ENCODE measurements around the gene ZBTB32. TPM values are rescaled to one million over a fixed set of nuclear protein-coding genes. Genes with fewer than 3 reads are reported as not detected.

Gene ZBTB32, protein sequence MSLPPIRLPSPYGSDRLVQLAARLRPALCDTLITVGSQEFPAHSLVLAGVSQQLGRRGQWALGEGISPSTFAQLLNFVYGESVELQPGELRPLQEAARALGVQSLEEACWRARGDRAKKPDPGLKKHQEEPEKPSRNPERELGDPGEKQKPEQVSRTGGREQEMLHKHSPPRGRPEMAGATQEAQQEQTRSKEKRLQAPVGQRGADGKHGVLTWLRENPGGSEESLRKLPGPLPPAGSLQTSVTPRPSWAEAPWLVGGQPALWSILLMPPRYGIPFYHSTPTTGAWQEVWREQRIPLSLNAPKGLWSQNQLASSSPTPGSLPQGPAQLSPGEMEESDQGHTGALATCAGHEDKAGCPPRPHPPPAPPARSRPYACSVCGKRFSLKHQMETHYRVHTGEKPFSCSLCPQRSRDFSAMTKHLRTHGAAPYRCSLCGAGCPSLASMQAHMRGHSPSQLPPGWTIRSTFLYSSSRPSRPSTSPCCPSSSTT
- not detected for total RNA-seq

DNA sequence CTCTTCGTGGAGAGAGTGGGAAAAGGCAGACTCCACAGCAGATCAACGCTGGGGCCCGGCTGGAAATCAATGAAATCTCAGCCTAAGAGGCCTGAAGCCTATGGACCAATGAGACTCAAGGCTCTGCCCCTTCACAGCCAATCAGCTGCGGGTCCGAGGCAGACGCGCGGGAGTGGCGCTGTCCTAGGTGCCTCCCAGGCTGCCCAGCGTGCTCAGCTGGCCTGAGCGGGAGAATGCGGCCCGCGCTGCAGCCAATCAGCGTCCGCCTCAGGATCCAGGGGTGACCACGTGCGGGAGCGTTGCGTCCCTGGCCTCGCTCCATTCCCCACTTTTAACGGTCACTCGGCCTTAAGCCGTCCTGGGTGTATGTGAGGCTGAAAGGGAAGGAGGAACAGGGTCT, at the start of gene ZBTB32:
Gene ZBTB32, plus strand, starts transcription at position 341 of the 400 bp plus-strand sequence. CDS start 10,069 bp downstream, outside the sequence.

DNA sequence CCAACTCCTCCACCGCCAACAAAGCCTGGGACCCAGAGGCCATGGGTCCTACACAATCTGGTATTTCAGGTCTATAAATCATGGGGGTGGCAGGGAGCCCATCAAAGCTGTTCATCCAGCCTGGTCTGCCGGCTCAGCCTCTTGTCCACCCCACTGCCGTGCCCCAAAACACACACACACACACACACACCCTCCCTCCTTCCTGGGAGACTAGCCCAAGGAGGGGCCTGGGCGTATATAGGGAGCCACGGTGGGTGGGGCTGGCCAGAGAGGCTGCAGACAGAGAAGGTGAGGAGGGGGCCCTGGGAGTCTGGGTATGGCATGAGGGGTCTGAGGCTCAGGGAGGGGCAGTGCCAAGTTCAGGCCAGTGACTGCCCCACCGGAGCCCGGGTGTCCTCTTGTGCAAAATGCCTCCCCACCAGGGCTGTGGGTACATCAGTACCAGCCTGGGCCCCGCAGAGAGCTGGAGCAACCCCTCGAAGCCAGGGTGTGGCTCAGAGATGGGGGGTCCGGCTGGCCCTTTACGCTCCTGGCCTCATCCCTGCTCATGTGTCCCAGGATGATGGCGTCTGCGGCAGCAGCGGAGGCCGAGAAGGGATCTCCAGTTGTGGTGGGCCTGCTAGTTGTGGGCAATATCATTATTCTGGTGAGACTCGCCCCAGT, 38.0 kb upstream of the ZBTB32 start, which contains the start of gene UPK1A:
Gene UPK1A, plus strand, starts transcription at position 267 of the 663 bp plus-strand sequence. Its CDS starts 296 bp downstream, at position 563.

DNA sequence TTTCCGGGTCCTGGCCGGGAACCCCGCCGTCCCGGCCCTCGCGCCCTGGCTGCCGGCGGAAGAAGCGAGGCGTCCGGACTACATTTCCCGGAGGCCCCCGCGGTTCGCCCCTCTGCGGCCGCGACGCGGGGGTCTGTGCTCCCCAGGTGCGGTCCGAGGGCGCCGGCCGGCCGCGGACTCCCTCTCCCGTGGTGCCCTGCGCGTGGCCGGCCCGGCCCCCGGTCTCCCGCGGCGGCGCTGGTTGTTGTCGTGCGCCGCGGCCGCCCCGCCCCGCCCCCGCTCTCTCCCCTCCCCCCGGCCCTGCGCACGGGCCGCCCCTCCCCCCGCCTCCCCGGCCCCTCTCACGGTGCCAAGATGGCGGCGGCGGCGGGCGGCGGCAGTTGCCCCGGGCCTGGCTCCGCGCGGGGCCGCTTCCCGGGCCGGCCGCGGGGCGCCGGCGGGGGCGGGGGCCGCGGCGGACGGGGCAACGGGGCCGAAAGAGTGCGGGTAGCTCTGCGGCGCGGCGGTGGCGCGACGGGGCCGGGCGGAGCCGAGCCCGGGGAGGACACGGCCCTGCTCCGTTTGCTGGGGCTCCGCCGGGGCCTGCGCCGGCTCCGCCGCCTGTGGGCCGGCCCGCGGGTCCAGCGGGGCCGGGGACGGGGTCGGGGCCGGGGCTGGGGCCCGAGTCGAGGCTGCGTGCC, 13.4 kb downstream of the ZBTB32 start, which contains the start of gene KMT2B:
Gene KMT2B, plus strand, starts transcription at position 339 of the 680 bp plus-strand sequence. Its CDS starts 16 bp downstream, at position 355.

DNA sequence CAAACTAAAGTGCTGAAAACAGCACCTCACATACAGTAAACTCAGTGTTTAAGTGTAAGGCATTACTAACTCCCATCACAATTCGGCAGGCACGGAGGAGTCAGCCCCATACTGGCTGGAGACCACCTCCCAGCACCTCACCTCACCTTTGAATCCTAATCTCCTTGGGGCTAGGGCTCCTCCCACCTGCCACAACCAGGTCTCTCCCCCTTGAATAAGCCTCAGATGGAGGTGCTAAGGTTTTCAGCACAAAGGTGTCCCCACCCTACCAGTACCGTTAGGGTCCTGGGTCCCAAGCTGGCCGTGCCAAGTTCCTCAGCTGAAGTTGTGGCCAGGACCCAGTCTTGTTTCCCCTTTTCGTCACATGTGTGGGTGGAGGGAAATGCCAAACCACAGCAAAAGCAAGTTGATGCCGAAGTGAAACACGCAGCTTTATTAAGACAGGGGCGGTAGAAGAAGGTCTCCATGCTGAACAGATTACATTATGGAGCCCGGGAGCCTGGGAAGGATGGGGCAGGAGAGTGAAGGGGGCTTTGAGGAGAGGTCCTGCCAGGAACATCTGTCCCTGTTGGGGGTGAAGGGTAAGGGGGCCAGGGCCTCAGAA, 37.9 kb downstream of the ZBTB32 start, which contains the start of gene IGFLR1:
Gene IGFLR1, minus strand, starts transcription at position 332 of the 604 bp plus-strand sequence. CDS start 1,272 bp downstream, outside the sequence.

DNA sequence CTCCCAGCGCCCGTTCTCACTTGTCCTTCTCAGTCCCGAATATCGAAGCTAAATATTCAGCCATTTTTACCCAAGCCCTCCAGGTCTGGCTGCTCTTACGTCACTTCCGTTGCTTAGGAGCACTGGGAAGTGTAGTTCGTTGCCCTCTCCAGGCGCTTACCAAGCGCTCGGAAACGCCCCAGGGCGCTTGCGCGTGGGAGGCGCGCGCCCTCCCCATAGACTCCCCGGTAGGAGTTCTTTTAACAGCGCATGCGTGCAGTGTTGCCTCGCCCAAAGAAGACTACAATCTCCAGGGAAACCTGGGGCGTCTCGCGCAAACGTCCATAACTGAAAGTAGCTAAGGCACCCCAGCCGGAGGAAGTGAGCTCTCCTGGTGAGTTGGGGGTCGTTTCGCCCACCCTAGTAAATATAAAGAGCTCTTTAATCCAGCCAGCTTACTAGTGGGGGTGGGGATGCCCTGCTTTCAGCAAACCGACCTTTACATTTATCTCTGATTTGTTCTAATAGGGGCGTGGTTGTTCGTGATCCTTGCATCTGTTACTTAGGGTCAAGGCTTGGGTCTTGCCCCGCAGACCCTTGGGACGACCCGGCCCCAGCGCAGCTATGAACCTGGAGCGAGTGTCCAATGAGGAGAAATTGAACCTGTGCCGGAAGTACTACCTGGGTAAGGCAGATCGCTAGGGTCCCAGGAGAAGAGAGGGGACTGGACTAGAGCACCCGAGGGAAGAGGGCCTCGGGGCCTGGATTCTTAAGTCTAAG, 41.1 kb downstream of the ZBTB32 start, which contains the start of the genes PSENEN and U2AF1L4:
Gene PSENEN, plus strand, starts transcription at position 324 of the 759 bp plus-strand sequence. Its CDS starts 280 bp downstream, at position 604.
Gene U2AF1L4, minus strand, starts transcription at position 91 of the 759 bp plus-strand sequence. Its CDS starts 27 bp downstream, at position 64.

DNA sequence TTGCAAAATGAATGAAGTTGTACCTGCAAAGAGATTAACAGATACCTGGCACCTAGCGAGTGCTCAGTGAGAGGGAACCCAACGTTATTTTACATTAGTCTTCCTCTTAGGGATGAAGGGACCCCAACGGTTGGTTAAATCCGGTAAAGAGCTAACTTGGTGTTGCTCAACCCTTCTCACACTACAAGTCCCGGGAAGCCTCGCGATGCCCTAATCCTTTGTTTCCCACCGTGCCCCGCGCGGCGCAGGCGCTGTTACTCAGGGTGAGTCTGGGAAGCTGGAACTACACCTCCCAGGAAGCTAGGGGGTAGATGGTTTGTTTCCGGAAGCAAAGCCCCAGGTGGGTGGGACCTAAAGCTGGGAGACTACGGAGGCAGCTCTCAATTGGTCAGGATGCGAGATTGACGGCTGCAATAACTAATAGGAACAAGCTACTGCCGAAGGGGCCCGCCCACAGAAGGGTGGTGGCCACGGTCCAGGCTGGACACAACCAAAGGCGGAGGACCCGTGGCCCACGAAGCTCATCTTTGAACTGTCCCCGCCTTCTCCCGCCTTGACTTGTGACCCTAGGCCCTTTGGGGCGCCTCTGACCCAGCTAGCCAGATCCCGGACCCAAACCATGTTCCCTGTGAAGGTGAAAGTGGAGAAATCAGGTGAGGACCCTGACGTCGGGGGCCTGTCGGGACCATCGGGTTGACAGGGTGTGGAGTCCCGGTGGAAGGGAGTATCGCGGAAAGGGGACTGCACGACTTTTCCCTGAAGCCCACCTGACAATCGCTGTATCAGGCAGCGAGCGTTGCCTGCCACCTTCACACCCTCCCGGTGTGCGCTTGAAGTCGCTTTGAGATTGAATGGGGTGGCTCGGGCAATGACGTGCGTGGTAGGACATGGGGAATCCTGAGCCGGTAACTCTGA, 44.0 kb downstream of the ZBTB32 start, which contains the start of gene LIN37:
Gene LIN37, plus strand, starts transcription at position 471 of the 915 bp plus-strand sequence. Its CDS starts 149 bp downstream, at position 620.

DNA sequence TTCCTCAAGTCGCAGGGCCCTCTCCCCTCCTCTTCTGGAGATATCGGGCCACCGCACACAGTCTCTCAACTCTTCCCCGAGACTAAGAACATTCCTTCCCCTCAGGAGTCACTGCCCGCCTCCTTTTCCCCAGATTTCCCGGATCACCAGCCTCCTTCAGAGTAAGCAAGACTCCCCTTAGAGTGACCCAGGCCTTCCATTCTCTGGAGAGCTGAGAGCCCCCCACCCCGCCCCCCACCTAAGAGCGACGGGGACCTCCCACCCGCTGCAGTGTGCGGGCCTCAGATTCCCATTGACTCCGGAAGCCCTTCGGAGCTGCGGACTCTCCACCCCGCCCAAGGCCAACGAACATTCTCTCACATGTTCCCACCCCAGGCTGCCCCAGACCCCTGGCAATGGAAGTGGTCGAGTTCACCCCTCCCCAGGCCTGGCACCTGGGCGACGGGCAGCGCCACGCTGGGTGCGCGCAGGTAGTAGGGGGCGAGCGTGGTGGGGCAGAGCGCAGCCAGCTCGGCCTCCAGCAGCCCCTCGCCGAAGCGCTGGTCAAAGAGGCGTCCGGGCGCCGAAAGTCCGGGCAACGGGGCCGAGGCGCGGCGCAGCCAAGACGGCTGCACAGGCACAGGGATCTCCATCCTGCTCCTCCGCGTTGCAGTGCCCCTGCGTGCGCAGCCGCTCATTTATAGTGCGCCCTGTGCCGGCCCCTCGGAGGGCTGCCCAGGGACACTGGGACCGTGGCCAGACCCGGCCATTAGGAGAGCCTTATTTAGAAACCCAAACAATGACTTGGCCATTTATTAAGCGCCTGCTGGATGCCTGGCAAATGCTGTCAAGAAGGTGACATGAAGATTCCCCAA, 52.2 kb downstream of the ZBTB32 start, which contains the start of gene HSPB6:
Gene HSPB6, minus strand, starts transcription at position 653 of the 854 bp plus-strand sequence. Its CDS starts 21 bp downstream, at position 632.

DNA sequence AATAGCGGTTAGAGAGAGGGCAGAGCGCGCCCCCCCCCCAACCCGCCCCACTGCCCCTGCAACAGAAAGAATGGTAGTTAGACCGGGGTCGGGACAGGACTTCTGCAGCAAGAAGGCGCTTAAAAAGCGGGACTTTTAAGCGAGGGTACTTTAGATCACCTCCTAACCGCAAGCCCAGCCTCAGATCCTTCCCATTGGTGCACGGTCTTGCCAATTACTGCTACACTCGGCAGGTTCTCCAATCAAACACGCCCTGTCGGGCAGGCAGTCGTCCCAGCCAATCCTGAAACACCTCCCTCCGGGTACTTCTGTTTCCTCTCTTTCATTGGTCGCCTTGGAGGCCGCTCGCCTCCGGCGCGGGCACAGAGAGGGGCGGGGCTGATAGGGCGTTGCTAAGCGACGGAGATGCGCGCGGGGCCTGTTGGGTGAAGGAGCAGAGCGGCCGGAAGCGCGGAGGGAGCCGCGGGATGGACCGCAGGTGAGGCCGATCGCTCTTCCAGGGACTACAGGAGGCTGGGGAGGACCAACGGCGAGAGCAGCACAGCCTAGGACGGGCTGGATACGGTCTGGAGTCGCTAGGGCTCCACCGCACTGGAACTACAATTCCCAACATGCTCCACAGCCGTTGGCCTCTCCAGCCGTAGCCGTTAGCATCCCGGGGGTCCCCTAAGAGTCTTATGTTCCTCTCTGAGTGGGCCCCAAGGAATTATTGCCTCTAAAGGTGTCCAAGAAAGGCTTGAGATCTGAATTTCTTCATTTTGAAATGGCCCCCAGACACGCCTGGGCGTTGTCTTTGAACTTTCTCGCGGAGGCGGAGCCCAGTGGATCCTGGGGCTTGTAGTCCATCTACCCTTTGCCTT, 53.6 kb downstream of the ZBTB32 start, which contains the start of gene PROSER3:
Gene PROSER3, plus strand, starts transcription at position 428 of the 860 bp plus-strand sequence. Its CDS starts 40 bp downstream, at position 468.

Other genes starting within 250 kb of the ZBTB32 start
- not detected for gene KRTDAP, start 214.1 kb upstream of the ZBTB32 start, total RNA-seq
- gene DMKN, start 190.9 kb upstream of the ZBTB32 start, total RNA-seq, result 1 to 10 TPM; 2.0 to 6.2 TPM
- gene SBSN, start 176.2 kb upstream of the ZBTB32 start, total RNA-seq, result under 1 TPM in 1 of 2 donors, not detected in 1; under 0.01 TPM
- gene GAPDHS, start 171.1 kb upstream of the ZBTB32 start, total RNA-seq, result 10 to 100 TPM in 1 of 2 donors, 1 to 10 TPM in 1; 5.9 to 10.3 TPM
- gene TMEM147, start 158.9 kb upstream of the ZBTB32 start, total RNA-seq, result 100 to 1,000 TPM; 118 to 126 TPM
- not detected for gene ATP4A, start 140.9 kb upstream of the ZBTB32 start, total RNA-seq
- not detected for gene PMIS2, start 118.4 kb upstream of the ZBTB32 start, total RNA-seq
- gene HAUS5, start 91.8 kb upstream of the ZBTB32 start, total RNA-seq, result 10 to 100 TPM in 1 of 2 donors, 1 to 10 TPM in 1; 6.5 to 11.3 TPM
- gene RBM42, start 75.5 kb upstream of the ZBTB32 start, total RNA-seq, result 10 to 100 TPM; 58.5 to 63.6 TPM
- gene ETV2, start 62.8 kb upstream of the ZBTB32 start, total RNA-seq, result under 1 TPM in 1 of 2 donors, not detected in 1; 0.33 TPM
- gene COX6B1, start 56.2 kb upstream of the ZBTB32 start, total RNA-seq, result 100 to 1,000 TPM; 272 to 275 TPM
- gene UPK1A, start 38.0 kb upstream of the ZBTB32 start, total RNA-seq, result not detected
- gene KMT2B, start 13.4 kb downstream of the ZBTB32 start, total RNA-seq, result 1 to 10 TPM; 7.6 to 8.3 TPM
- gene IGFLR1, start 37.9 kb downstream of the ZBTB32 start, total RNA-seq, result 1 to 10 TPM in 1 of 2 donors, under 1 TPM in 1; 0.69 to 3.3 TPM
- 1 to 10 TPM; 2.8 to 6.0 TPM for gene U2AF1L4, start 40.9 kb downstream of the ZBTB32 start, total RNA-seq
- 10 to 100 TPM; 14.8 to 19.3 TPM for gene PSENEN, start 41.1 kb downstream of the ZBTB32 start, total RNA-seq
- 10 to 100 TPM; 11.0 to 13.1 TPM for gene LIN37, start 44.0 kb downstream of the ZBTB32 start, total RNA-seq
- 1 to 10 TPM in 1 of 2 donors, under 1 TPM in 1; 0.67 to 1.7 TPM for gene HSPB6, start 52.5 kb downstream of the ZBTB32 start, total RNA-seq
- 1 to 10 TPM; 5.5 to 9.0 TPM for gene PROSER3, start 53.6 kb downstream of the ZBTB32 start, total RNA-seq
- gene ARHGAP33, start 71.0 kb downstream of the ZBTB32 start, total RNA-seq, result 1 to 10 TPM; 1.3 to 7.9 TPM
- gene PRODH2, start 108.3 kb downstream of the ZBTB32 start, total RNA-seq, result not detected
- gene NPHS1, start 147.9 kb downstream of the ZBTB32 start, total RNA-seq, result not detected
- gene KIRREL2, start 152.4 kb downstream of the ZBTB32 start, total RNA-seq, result under 1 TPM; 0.33 to 0.34 TPM
- 1 to 10 TPM in 1 of 2 donors, under 1 TPM in 1; under 0.01 to 2.1 TPM for gene APLP1, start 164.0 kb downstream of the ZBTB32 start, total RNA-seq
- gene NFKBID, start 196.0 kb downstream of the ZBTB32 start, total RNA-seq, result 10 to 100 TPM in 1 of 2 donors, 1 to 10 TPM in 1; 3.1 to 20.6 TPM
- under 1 TPM in 1 of 2 donors, not detected in 1; 1.00 TPM for gene HCST, start 198.0 kb downstream of the ZBTB32 start, total RNA-seq
- not detected for gene TYROBP, start 203.7 kb downstream of the ZBTB32 start, total RNA-seq
- 1 to 10 TPM; 5.2 to 5.7 TPM for gene LRFN3, start 231.8 kb downstream of the ZBTB32 start, total RNA-seq